ENCODE data around the gene PSMA5. TPM values are rescaled to one million over a fixed set of nuclear protein-coding genes. Genes with fewer than 3 reads are reported as not detected.
"Not testable (repeated sequence)": the region's sequence is repeated elsewhere in the genome, so short reads cannot be mapped to it uniquely, and the experiment has no call there.

The PSMA5 gene
- 100 to 1,000 TPM; 145 to 195 (median 188) TPM for total RNA-seq (2021; fragmentation: NEBNext Ultra II Directional; extraction: Animal tissue kit (Norgen Biotek cat#: 25700))
- long read RNA-seq, transcript PSMA5-201 (9 exons, 3,729 nt) = major isoform, 302 of 362 reads
- long read RNA-seq, partial matches to known transcripts = 19 of 362 reads
- long read RNA-seq, other reads (novel, unspliced or antisense) = 41 of 362 reads

DNA sequence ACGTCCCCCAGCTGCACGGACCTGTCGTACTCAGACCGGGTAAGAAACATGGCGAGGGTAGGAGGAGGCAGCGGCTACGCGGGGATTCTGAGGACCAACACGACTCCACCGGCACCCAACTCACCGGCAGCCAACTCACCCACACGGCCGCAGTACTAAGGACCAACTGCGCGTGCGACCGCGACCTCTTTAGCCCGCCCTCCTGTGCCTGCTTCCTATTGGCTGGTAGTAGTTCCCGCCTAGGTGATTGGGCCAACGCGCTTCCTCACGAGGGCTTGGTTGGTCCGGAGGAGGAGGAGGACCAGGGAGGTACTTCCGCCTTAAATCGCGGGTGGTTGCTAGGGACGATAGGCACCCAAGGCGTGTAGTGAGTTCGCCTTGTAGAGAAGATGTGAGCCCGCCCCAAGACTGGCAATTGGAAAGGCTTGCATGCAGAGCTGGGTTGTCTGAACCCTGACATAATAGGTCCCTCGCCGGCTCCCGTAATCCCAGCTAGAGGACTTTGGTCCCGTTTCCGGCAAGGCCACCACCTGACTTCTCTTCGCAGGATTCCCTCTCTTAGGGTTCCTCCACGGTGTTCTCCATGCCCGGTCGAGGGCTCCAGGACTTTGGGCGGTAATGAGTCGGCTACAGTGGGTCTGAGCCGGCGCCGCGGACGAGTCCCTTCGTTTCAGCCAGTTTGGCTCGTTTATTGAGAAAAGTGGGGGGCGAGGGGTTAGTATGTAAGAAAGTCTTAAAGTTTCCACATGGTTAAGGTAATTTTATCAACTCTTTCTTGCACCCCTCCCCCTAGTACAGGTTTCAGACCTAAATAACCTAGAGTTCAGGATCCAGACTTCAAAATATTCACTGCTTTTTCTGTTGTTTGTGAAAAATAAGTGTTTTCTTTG is at the start of gene PSMA5:
Gene PSMA5, minus strand, starts transcription at position 168 of the 890 bp plus-strand sequence. Its CDS starts 118 bp downstream, at position 50.
- Mint-ChIP-seq H3K36me3 (ENCODE audit: low read depth) (peaks cover 23% of the 10 kb centered on the region), H3K27me3 (ENCODE audit: insufficient read depth) (no peaks in the 10 kb centered on the region; the same call in 1 of the 2 replicates), H3K4me1 (ENCODE audit: low read depth) (peaks cover 65% of the 10 kb centered on the region), H3K9me3 (no peaks in the 10 kb centered on the region), H3K4me3 (peak within 1 kb of the TSS; percentile 96), H3K27ac (peak within 1 kb of the TSS; percentile 98)
- TF ChIP-seq, protein P1, sequence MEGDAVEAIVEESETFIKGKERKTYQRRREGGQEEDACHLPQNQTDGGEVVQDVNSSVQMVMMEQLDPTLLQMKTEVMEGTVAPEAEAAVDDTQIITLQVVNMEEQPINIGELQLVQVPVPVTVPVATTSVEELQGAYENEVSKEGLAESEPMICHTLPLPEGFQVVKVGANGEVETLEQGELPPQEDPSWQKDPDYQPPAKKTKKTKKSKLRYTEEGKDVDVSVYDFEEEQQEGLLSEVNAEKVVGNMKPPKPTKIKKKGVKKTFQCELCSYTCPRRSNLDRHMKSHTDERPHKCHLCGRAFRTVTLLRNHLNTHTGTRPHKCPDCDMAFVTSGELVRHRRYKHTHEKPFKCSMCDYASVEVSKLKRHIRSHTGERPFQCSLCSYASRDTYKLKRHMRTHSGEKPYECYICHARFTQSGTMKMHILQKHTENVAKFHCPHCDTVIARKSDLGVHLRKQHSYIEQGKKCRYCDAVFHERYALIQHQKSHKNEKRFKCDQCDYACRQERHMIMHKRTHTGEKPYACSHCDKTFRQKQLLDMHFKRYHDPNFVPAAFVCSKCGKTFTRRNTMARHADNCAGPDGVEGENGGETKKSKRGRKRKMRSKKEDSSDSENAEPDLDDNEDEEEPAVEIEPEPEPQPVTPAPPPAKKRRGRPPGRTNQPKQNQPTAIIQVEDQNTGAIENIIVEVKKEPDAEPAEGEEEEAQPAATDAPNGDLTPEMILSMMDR (IDR thresholded peaks at IDR 0.05) = no peak
- DNase-seq = peak; percentile 100

DNA sequence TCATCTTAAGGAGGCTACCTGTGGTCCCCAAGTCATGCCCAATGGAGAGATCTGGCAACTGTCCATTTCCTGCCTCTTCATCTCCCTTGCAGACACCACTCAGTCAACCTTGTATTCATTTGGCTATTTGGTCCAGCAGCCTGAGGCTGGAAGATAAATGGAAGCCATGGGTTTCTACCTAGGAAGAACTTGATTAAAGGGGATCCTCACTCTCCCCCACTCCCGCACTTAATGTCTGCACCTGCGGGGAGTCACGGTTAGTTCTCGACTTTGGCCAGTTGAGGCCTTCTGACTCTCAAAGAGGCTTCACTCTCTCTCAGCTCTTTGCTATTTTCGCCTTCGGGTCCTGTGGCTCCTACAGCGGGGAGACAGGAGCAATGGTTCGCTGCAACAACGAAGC is 49.0 kb upstream of the PSMA5 start:
- Mint-ChIP-seq H3K36me3 (ENCODE audit: low read depth) (peaks cover 14% of the 10 kb centered on the region; the same call in 1 of the 2 replicates), H3K4me1 (ENCODE audit: low read depth) (no peaks in the 10 kb centered on the region; the same call in 1 of the 2 replicates), H3K27me3 (ENCODE audit: insufficient read depth) (peaks cover 3% of the 10 kb centered on the region), H3K4me3 (no peak overlapping the region), H3K9me3 (no peaks in the 10 kb centered on the region), H3K27ac (no peak overlapping the region)
- DNase-seq = no peak
- TF ChIP-seq, protein P1 (IDR thresholded peaks at IDR 0.05) = no peak

DNA sequence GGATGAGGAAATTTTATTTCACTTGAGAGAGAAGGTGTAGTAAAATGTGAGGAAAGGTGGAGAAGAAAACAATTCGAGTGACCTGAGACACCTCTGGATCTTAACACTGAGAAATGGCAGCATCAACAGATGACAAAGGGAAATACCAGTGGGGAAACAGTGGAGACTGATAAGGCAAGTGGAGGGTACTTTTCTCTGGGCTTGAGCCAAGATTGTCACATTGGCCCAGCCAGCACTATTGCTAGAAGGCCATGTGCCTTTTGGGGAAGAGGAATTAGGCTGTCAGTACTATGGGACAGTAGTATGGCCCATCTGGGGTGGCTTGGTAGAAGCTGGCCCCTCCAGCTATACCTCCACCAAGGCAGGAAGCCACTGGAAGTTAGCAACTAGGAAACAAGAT is 48.4 kb upstream of the PSMA5 start:
- DNase-seq = no peak
- Mint-ChIP-seq H3K36me3 (ENCODE audit: low read depth) (peaks cover 9% of the 10 kb centered on the region; the same call in 1 of the 2 replicates), H3K27me3 (ENCODE audit: insufficient read depth) (peaks cover 3% of the 10 kb centered on the region), H3K9me3 (no peaks in the 10 kb centered on the region), H3K27ac (no peak overlapping the region), H3K4me1 (ENCODE audit: low read depth) (no peaks in the 10 kb centered on the region; the same call in 1 of the 2 replicates), H3K4me3 (no peak overlapping the region)
- TF ChIP-seq, protein P1 (IDR thresholded peaks at IDR 0.05) = no peak

DNA sequence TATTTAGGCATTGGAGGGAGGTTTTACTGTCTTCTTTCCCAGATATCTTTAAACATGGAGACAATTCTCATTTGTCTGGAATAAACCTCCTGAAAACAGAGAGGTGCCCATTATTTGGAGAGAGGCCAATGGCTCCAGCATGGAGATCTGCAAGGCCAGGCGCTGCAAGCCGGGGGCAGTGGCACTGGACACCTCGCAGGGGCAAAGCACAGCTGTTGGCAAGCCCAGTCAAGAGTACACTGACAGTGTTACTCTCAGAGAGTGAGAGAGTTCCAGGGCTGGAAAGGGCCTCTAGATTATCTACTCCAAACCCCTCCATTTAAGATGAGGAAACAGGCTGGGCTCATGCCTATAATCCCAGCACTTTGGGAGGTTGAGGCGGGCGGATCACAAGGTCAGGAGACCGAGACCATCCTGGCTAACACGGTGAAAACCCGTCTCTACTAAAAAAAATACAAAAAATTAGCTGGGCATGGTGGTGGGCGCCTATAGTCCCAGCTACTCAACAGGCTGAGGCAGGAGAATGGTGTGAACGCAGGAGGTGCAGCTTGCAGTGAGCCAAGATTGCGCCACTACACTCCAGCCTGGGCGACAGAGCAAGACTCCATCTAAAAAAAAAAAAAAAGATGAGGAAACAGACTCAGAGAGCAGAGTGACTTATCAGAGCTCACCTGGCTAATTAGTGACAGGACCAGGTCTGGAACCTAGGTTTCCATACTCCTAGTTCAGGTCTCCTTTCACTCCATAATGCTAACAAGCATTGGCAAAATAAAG is 47.2 kb upstream of the PSMA5 start:
- H3K4me1 Mint-ChIP-seq (ENCODE audit: low read depth); H3K9me3 Mint-ChIP-seq; H3K27me3 Mint-ChIP-seq (ENCODE audit: insufficient read depth); H3K4me3 Mint-ChIP-seq; H3K27ac Mint-ChIP-seq; DNase-seq; H3K36me3 Mint-ChIP-seq (ENCODE audit: low read depth): not testable (repeated sequence)

DNA sequence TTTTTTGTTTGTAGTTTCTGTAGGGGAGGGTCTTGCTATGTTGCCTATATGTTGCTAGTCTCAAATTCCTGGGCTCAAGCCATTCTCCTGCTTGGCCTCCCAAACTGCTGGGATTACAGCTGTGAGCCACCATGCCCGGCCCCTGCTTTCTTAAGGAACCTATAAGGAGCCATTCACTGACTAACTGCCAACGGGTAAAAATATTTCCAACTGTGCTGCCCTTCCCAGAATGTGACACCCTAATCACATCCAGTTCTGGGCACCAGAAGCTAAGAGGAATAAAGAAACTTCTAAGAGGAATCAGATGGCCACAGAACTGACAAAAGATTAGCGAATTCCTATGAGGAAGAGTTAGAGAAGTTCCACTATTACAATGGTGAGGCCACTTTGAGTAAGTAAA is 46.5 kb upstream of the PSMA5 start:
- no peak overlapping the region for H3K4me3 Mint-ChIP-seq
- H3K9me3 Mint-ChIP-seq = no peaks in the 10 kb centered on the region
- H3K36me3 Mint-ChIP-seq (ENCODE audit: low read depth) = peaks cover 6% of the 10 kb centered on the region; the same call in 1 of the 2 replicates
- no peak for DNase-seq
- H3K4me1 Mint-ChIP-seq (ENCODE audit: low read depth) = peaks cover 8% of the 10 kb centered on the region; the same call in 1 of the 2 replicates
- no peaks in the 10 kb centered on the region; the same call in none of the 2 replicates for H3K27me3 Mint-ChIP-seq (ENCODE audit: insufficient read depth)
- H3K27ac Mint-ChIP-seq = no peak overlapping the region
- TF ChIP-seq, protein P1 (IDR thresholded peaks at IDR 0.05) = no peak
